Activated B cell treated with CpG ODN at 0.5 μM for 24 hours (primary cell): ENCODE measurements around the gene ALDH18A1. TPM values are rescaled to one million over a fixed set of nuclear protein-coding genes. Genes with fewer than 3 reads are reported as not detected.

ENCODE experiments used
- ATAC-seq: fragments of 200-7000 bp; cut with Tn5 transposase; one replicate; pipeline ENCODE4 v1.10.0; 2021; ENCODE audit warnings: low read depth, mild to moderate bottlenecking, moderate library complexity
- CTCF ChIA-PET: fragments of 350-600 bp; sonication (Branson Sonifier 250); formaldehyde crosslinking; loops from one replicate; lab custom pipeline; 2021; ENCODE audit warnings: antibody characterized with exemption; lab: Charles Lee
- POLR2A ChIA-PET: fragments of 350-600 bp; sonication (Branson Sonifier 250); formaldehyde crosslinking; loops from one replicate; lab custom pipeline; 2021; ENCODE audit warnings: antibody characterized with exemption; lab: Charles Lee
- DNase-seq: peaks from one replicate; pipeline ENCODE4 v3.0.0; 2022
- H3K27ac Mint-ChIP-seq: one replicate; pipeline ENCODE4 v1.8.0; 2020; ENCODE audit warnings: mixed read lengths
- H3K27me3 Mint-ChIP-seq: one replicate; pipeline ENCODE4 v1.8.0; 2021; ENCODE audit warnings: mixed read lengths
- H3K36me3 Mint-ChIP-seq: one replicate; pipeline ENCODE4 v1.8.0; 2021; ENCODE audit warnings: low read depth, mixed read lengths
- H3K4me1 Mint-ChIP-seq: one replicate; pipeline ENCODE4 v1.8.0; 2021; ENCODE audit warnings: mixed read lengths
- H3K4me3 Mint-ChIP-seq: one replicate; pipeline ENCODE4 v1.8.0; 2020; ENCODE audit warnings: mild to moderate bottlenecking, mixed read lengths
- H3K9me3 Mint-ChIP-seq: one replicate; pipeline ENCODE4 v1.8.0; 2020; ENCODE audit warnings: mixed read lengths
- CTCF ChIP-seq: fragments of 200-600 bp; IDR thresholded peaks from one replicate; pipeline ENCODE4 v1.8.0; 2022; ENCODE audit warnings: antibody characterized with exemption, mild to moderate bottlenecking
- intact Hi-C: fragments of 100-400 bp; cut with micrococcal nuclease; formaldehyde crosslinking; loops from one replicate; pipeline ENCODE4 v1.15.1; 2024
- total RNA-seq: library from RNA; stranded (reverse); gene quantifications from 2 replicates; pipeline ENCODE4 v1.2.3, GENCODE V29; 2022

ALDH18A1 gene
- total RNA-seq, 1 donor from 2014 or later: 45.9 TPM

- intact Hi-C loops: loop anchor here (1.0 to 5.0 kb wide), 4 partner anchors 96 to 483 kb away; partner anchors contain the start of genes ALDH18A1, CCNJ and PDLIM1
- CTCF ChIA-PET: no interaction called here
Measured at GRCh38 chr10:95560278-95561176, 96.0 kb downstream of the ALDH18A1 start.

GRCh38 chr10:95559896-95560277 lies 96.6 kb downstream of the ALDH18A1 start:
- no peaks in the 10 kb centered on the region for H3K9me3 Mint-ChIP-seq
- H3K36me3 Mint-ChIP-seq: peaks cover 4% of the 10 kb centered on the region
- H3K4me3 Mint-ChIP-seq: peak overlapping the region; percentile 98
- no peak for TF ChIP-seq CTCF
- ATAC-seq (no peak), DNase-seq (no peak)
- intact Hi-C loops: loop anchor here (2.0 to 5.0 kb wide), 3 partner anchors 97 to 349 kb away; partner anchors contain the start of genes ALDH18A1 and PDLIM1
- H3K27ac Mint-ChIP-seq: no peak overlapping the region
- peaks cover 17% of the 10 kb centered on the region for H3K27me3 Mint-ChIP-seq
- CTCF ChIA-PET: interaction anchor here (1.0 kb wide), 1 partner anchor 115 kb away, joined by 3 read pairs; no protein-coding TSS in a partner anchor
- POLR2A ChIA-PET: no interaction called here
- peaks cover 10% of the 10 kb centered on the region for H3K4me1 Mint-ChIP-seq

More at GRCh38 chr10:95560278-95561176, 96.0 kb downstream of the ALDH18A1 start:
- no peak for TF ChIP-seq CTCF
- Mint-ChIP-seq H3K27ac (peak overlapping the region; percentile 73), H3K36me3 (peaks cover 4% of the 10 kb centered on the region), H3K27me3 (peaks cover 17% of the 10 kb centered on the region), H3K4me1 (peaks cover 10% of the 10 kb centered on the region), H3K4me3 (peak overlapping the region; percentile 98), H3K9me3 (no peaks in the 10 kb centered on the region)
- DNase-seq: peak; percentile 35
- POLR2A ChIA-PET: no interaction called here
- peak; percentile 23 for ATAC-seq

GRCh38 chr10:95559471-95559870 lies 97.0 kb downstream of the ALDH18A1 start:
- intact Hi-C loops: no loop called here
- TF ChIP-seq CTCF: no peak
- Mint-ChIP-seq H3K4me1 (peaks cover 10% of the 10 kb centered on the region), H3K36me3 (peaks cover 4% of the 10 kb centered on the region), H3K4me3 (peak overlapping the region; percentile 66), H3K27me3 (peaks cover 17% of the 10 kb centered on the region), H3K9me3 (no peaks in the 10 kb centered on the region), H3K27ac (no peak overlapping the region)
- ChIA-PET CTCF (interaction anchor here (1.0 kb wide), 1 partner anchor 115 kb away, joined by 3 read pairs; no protein-coding TSS in a partner anchor), POLR2A (no interaction called here)
- DNase-seq (no peak), ATAC-seq (no peak)

GRCh38 chr10:95558593-95559320 lies 97.8 kb downstream of the ALDH18A1 start:
- Mint-ChIP-seq H3K27ac (no peak overlapping the region), H3K4me3 (no peak overlapping the region), H3K27me3 (peaks cover 17% of the 10 kb centered on the region), H3K4me1 (peaks cover 10% of the 10 kb centered on the region), H3K9me3 (no peaks in the 10 kb centered on the region), H3K36me3 (peaks cover 4% of the 10 kb centered on the region)
- no peak for TF ChIP-seq CTCF
- intact Hi-C loops: no loop called here
- CTCF ChIA-PET: interaction anchor here (1.0 kb wide), 1 partner anchor 114 kb away, joined by 3 read pairs; no protein-coding TSS in a partner anchor
- ATAC-seq (no peak), DNase-seq (no peak)
- POLR2A ChIA-PET: no interaction called here
